Glomerular visceral epithelial cell (primary cell): Measurements from ENCODE around the gene PUS1.
"Not testable (repeated sequence)": the region's sequence is repeated elsewhere in the genome, so short reads cannot be mapped to it uniquely, and the experiment has no call there.

Source experiments
- DNase-seq: peaks from one replicate; pipeline ENCODE4 v3.0.0-alpha.2; 2016; ENCODE audit errors: extremely low spot score

PUS1 gene

GRCh38 chr12:131959641-131960589, 30.8 kb downstream of the PUS1 start:
- DNase-seq, result no peak

GRCh38 chr12:131960590-131961325, 31.7 kb downstream of the PUS1 start:
- DNase-seq, result not testable (repeated sequence)

GRCh38 chr12:131961328-131961727, 32.3 kb downstream of the PUS1 start:
- not testable (repeated sequence) for DNase-seq

- DNase-seq, result no peak
Measured at GRCh38 chr12:131962069-131962468, 33.0 kb downstream of the PUS1 start.

GRCh38 chr12:131963381-131963780, 34.3 kb downstream of the PUS1 start:
- DNase-seq, result no peak

GRCh38 chr12:131965073-131965472, 36.0 kb downstream of the PUS1 start:
- no peak for DNase-seq

- no peak for DNase-seq
Measured at GRCh38 chr12:131971226-131971625, 42.1 kb downstream of the PUS1 start.

GRCh38 chr12:131975228-131975627, 46.2 kb downstream of the PUS1 start:
- DNase-seq, result no peak

GRCh38 chr12:131979606-131980005, 50.5 kb downstream of the PUS1 start:
- no peak for DNase-seq

GRCh38 chr12:131980263-131980662, 51.2 kb downstream of the PUS1 start:
- no peak for DNase-seq

GRCh38 chr12:131981388-131981787, 52.3 kb downstream of the PUS1 start:
- no peak for DNase-seq

- DNase-seq, result no peak
Measured at GRCh38 chr12:131982041-131982440, 53.0 kb downstream of the PUS1 start.

- no peak for DNase-seq
Measured at GRCh38 chr12:131983026-131983425, 54.0 kb downstream of the PUS1 start.

GRCh38 chr12:131983554-131983953, 54.5 kb downstream of the PUS1 start:
- DNase-seq, result no peak

GRCh38 chr12:131984334-131984733, 55.3 kb downstream of the PUS1 start:
- no peak for DNase-seq

GRCh38 chr12:131985510-131985875, 56.4 kb downstream of the PUS1 start:
- DNase-seq, result not testable (repeated sequence)

GRCh38 chr12:131986361-131986760, 57.3 kb downstream of the PUS1 start:
- no peak for DNase-seq

- DNase-seq, result no peak
Measured at GRCh38 chr12:131986910-131987309, 57.8 kb downstream of the PUS1 start.

- no peak for DNase-seq
Measured at GRCh38 chr12:131987552-131987951, 58.5 kb downstream of the PUS1 start.

- no peak for DNase-seq
Measured at GRCh38 chr12:131988054-131988796, 59.1 kb downstream of the PUS1 start.

GRCh38 chr12:131989021-131989420, 59.9 kb downstream of the PUS1 start:
- DNase-seq, result no peak
